ENCODE measurements around the gene CASR. TPM values are rescaled to one million over a fixed set of nuclear protein-coding genes. Genes with fewer than 3 reads are reported as not detected.

The CASR gene
- total RNA-seq, 2 experiments from 2014 or later, result not detected

DNA sequence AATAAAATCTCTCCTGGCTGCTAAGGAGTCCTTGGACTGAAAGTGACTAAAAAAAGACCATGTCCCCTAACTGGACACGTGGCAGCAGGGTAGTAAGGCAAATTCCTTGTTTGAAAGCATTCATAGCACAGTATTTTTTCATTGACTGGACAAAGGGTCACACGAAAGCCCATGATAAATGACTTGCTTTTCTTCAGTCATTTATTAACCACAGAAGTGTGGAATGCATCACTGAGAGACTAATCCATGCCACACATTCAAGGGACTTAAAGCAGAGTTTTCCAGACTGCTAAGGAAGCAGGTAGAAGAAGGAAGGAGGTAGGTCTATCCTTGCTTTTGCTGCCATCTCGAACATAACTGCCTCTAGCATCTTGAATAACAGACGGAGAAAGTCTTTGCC is 31.2 kb downstream of the CASR start:
- ChIA-PET POLR2A (no interaction called here), CTCF (interaction anchor here (0.7 kb wide), 1 partner anchor 709 kb away, joined by 3 read pairs; no protein-coding TSS in a partner anchor)

DNA sequence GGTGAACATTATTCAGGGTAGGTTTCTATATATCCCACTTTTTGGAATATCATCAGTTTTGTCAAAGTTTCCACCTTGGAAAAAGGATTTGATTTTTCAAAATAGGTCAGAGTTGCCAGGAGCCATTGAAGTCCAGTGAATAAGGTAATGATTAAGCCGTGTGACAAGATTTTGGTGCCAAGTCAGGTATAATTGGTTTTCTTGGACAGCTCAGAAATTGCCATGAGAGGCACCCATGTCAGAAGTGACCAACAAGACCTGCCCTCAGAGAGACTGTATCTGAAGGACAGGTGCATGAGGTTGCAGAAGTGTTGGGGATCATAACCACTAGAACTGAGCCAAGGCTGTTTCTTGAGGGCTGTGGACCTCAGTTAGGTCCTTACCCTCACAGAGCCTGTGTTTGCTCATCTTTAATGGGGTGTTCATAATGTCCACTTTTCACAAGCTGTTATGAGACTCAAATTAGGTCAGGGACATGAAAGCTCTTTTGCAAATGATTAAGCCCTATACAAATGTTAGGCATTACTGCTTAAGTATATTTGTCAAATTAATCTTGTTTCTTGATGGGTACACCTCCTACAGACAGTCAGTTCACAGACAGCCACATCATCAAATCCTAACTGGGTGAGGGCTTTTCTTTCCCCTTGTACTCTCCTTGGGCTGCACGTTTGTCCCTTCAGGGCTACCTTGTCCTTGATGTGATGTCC is 32.3 kb downstream of the CASR start:
- ChIA-PET POLR2A (no interaction called here), CTCF (no interaction called here)

DNA sequence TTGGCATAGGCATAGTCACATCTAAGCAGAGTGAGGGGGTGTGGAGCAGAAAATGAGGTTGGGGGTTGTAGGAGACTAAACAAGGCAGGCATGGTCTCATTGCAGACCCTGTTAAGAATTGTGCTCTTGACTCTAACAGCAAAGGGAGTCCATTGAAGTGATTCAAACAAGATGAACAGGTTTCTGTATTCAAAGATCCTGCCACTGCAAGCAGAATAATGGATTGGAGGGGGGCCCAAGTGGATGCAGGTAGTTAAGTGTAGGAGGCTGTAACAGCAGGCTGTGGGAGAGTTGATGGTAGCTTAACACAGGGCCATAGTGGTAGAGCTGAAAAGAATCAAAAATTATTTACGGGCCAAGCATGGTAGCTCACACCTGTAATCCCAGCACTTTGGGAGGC is 34.4 kb downstream of the CASR start:
- ChIA-PET POLR2A (no interaction called here), CTCF (no interaction called here)

DNA sequence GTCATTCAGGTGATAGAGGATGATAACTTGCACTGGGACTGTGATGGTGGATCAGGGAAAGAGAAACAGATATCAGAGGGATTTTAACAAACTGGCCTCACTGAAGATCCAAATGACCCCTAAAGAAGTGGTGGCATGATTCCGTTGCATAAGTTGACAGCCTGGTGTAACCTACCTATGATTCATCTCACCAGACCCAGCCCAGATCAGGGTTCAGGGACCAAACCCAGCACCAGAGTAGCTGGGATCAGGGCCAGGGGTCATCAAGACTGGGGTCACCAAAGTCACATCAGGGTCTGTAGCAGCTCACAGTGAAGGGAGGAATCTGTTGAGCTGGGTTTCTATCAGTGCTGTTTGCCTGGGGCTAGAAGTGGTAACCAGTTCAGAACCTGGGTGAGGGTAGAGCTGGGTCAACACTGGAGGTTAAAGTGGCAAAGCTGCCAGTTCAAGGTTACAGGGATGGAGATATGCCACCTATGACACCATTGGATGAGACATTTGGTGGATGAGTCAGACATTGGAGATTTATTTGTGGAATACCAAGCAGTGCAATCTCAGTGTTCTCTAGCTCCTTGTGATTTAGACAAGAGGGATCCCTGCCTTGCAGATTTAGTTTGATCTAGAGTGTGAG is 35.9 kb downstream of the CASR start:
- POLR2A ChIA-PET, result no interaction called here
- CTCF ChIA-PET, result no interaction called here

DNA sequence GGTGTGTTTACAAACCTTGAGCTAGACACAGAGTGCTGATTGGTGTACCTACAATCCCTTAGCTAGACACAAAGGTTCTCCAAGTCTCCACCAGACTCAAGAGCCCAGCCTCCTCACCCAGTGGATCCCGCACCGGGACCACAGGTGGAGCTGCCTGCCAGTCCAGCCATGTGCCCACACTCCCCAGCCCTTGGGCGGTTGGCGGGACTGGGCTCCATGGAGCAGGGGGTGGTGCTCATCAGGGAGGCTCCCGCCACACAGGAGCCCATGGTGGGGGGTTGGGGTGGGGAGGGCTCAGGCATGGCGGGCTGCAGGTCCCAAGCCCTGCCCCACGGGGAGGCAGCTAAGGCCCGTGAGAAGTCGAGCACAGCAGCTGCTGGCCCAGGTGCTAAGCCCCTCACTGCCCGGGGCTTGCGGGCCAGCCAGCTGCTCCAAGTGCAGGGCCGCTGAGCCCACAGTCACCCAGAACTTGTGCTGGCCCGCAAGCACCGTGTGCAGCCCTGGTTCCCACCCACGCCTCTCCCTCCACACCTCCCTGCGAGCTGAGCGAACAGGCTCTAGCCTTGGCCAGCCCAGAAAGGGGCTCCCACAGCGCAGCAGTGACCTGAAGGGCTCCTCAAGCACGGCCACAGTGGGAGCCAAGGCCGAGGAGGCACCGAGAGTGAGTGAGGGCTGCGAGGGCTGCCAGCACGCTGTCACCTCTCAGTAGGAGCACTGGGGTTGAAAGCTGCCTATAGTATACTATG is 43.7 kb downstream of the CASR start:
- ChIA-PET CTCF (no interaction called here), POLR2A (no interaction called here)

DNA sequence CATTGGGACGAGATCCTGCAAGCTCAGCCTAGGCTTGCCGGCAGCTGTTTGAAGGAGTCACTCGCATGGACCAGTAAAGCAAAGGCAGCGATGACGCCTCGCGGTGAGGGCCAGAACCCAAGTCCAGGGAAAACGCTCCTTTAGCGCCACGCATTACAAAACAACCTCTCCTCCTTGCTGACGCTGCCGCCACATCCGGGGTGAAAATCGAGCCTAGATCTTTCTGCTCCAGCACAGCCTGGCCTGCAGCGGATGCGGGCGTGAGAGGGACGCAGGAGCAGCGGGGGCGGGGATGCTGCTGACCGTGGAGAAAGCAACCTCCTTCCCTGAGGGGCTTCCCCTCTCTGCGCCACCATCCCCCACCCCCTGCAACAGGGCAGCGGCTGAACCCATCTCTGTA is 46.7 kb downstream of the CASR start:
- ChIA-PET CTCF (no interaction called here), POLR2A (no interaction called here)

DNA sequence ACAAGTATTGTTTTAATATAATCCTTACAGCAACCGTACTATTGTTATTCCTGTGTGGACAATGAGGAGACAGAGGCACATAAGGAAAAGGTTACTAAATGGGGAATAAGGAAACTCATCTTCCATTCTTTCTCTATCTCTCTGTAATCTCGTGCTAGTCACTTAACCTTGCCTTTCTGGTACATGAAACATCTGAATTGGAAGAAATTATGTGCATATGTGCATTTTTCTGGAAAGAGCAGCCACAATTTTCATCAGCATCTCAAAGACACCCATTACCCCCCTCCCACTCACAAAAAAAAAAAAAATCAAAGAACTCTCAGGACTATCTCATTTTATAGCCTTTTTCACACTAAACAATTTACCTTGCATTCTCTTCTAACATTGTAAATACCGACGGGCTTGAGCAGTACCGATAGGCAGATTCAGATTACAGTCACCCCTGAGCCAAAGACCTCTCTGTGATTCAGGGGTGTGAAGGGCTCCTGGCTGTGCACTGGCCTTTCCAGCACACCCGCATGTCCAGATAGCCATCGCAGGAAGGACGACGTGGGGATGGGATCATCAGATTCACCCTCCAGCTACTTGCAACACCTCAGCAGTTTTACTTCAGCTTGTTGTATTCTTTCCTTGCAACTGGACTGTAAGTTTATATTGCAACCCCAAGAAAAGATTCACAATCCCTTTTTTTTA is 48.1 kb downstream of the CASR start:
- POLR2A ChIA-PET, result no interaction called here
- CTCF ChIA-PET, result no interaction called here

DNA sequence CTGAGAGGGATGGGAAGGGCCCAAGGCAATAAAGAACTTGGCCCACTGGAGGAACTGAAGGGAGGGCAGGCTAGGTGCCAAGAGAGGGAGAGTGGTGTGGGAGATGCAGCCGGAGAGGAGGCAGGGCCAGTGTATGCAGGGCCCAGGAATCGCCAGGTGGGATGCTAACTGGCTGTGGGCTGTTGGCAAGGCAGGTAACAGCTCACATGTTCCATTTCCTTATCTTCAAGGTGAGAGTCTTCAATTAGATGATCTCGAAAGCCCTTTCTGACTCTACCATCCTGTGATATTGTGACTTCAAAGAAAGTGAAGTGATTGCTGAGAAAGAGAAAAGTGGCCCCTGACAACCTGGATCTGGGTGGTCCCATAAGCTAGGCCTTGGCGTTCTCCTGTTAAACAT is 49.0 kb downstream of the CASR start:
- ChIA-PET POLR2A (no interaction called here), CTCF (no interaction called here)

DNA sequence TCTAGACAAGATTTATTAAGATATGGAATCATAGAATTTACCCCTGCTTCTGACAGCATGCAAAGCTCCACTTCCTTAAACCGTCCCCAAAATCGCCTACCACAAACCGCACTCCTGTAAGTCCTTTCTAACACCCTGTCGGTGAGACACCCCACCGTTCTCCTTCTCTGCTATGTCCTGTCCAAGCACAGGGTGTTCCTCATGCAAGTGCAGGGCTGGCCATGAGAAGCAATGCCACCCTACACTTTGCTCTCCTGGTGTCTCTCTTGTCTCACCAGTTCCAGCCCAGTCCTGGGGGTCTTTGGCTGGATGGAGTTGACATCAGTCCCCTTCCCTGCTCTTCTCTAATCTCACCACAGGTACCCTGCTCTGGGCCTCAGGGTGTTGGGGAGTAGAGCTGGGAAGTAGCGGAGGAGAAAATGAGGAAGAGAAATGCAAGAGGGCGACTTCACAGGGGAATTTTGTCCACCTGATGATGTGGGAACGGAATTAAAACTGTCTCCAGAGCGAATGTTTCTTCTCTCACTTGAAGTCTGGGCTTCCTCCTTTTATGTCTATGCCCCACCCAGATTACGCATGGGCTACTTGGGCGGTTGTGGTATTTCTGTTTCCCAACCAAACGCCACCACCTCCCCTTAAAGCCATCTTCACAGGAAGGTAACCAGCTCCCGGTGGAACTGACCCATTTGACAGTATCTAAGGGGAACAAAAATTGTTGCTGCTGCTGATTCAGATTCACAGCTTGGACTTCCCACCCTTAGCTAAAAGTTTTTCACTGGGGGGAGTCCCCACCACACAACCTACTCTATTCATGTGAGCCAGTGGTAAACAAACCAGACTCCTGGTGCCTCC is 49.9 kb downstream of the CASR start:
- ChIA-PET POLR2A (no interaction called here), CTCF (no interaction called here)

DNA sequence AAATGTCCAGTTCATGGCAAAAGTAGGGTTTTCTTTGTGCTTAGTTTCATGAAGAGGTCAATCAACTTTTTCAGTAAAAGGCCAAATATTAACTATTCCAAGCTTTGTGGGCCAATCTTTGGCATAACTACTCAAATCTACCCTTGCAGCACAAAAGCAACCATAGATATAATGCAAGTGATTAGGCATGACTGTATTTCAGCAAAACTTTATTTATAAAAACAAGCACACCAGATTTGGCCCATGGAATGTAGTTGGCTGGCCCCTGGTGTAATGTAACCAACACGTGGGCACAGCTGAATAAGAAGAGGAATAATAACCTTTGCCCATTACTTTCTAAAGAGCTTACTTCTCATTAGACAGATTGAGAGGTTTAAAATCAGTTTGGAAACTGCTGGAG is 50.6 kb downstream of the CASR start:
- ChIA-PET POLR2A (no interaction called here), CTCF (no interaction called here)

DNA sequence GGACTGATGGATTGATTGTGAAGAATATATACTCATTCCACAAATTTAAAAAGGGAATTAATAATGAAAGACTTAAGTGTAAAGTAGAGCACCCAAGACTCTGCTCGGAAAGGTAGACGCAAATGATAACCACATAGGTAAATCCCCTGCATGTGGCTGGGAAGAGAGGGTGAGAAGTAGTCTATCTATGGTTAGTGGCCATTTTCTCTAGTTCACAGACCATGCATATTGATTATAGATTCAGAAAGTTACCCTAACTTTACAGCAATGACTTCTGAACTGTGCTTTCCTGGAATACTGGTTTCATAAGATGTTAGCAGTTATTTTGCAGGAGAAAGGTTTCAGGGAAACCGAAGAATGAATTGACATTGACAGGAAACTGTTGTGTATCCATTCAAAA is 51.7 kb downstream of the CASR start:
- ChIA-PET POLR2A (no interaction called here), CTCF (no interaction called here)

DNA sequence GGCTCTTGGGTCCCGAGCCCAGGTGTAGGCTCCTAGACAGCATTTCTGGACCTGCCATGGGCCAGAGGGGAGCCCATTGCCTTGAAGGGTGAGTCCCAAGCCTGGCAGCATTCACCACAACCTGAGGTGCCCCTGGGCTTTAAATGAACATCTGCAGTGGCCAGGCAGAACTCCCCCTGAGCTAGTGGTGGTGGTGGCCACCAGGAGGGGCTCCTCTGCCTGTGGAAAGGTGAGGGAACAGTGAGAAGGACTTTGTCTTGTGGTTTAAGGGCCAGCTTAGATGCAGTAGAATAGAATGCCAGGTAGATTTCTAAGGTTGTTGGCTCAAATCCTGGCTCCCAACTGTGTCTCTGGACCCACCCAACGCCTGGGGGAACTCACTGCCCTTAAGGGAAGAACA is 55.6 kb downstream of the CASR start:
- ChIA-PET CTCF (no interaction called here), POLR2A (no interaction called here)

DNA sequence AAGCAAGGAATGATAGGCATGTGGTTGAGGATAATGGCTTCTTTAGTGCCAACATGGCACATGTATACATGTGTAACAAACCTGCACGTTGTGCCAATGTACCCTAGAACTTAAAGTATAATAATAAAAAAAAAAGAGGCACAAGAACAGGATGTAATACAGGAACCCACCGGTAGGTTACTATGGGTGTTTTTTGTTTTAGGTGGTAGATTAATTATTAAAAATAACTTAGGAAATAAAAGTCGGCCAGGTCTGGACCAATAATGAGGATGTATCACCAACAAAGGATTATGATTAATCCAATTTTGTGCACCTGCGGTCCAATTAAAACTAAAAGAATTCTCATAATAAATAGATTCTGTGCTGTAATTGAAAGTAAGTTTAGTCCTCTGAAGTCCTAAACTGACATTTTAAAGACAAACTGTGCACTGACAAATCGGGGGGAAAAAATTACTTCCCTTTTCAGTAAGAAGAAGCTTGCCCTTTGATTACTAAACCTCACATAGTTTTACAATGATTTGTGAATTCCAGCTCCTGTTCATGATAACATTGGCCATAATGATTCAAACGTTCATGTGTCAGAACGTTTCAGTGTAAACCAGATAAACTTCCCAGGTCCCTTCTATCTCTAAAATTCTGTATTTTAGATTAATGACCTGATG is 62.2 kb downstream of the CASR start:
- ChIA-PET POLR2A (no interaction called here), CTCF (no interaction called here)

DNA sequence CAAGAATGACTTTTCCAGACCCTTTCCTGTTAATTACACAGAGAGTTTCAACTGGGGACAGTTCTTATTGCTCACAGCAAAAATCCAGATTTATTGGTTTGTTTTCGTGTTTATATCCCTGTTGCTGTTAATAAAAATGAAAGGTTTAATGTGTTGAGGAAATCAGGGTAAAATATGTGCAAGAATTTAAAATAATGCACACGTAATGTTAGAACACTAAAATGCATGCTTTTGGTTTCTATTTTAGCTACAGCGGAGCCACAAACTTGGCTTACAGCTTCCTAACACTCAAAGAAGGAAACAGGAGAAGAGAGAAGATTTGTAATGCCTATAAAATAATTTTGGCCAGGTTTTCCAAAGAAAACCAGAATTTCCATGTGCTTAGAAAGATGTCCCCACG is 62.7 kb downstream of the CASR start:
- POLR2A ChIA-PET, result no interaction called here
- CTCF ChIA-PET, result no interaction called here

DNA sequence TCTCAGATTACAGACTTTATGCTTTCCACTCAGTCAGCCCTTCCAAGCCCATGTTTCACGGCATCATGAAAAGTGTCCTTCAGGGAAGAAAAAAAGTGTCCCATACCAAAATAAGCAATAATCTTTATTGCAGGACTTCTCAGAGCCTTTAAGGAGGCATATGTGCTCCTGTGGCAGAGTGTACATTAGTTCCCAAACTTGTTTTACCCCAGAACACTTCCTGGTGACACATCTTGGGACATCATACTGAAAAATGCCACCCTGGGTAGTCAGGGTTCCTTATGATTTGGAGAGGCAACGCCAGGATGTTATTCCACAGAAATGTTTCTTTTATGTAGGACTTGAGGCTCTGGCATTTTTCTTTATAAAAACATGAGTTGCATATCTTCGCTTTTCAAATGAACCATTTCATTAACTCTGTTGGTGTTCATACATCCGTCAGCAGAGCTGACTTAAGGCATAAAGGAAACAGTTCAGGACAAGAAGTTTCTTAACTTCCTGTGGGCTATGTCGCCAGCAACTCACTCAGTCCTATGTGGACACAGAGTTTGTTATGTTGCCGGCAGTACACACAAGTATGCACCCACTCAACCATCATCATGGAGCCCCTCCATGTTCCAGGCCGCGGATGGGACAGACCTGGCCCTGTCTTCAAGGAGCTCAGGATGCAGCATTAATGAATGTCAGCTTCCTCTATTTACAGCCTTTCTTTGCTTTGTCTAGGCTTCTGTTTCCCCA is 63.8 kb downstream of the CASR start:
- CTCF ChIA-PET, result interaction anchor here (1.5 kb wide), 1 partner anchor 146 kb away, joined by 4 read pairs; no protein-coding TSS in a partner anchor
- POLR2A ChIA-PET, result no interaction called here

DNA sequence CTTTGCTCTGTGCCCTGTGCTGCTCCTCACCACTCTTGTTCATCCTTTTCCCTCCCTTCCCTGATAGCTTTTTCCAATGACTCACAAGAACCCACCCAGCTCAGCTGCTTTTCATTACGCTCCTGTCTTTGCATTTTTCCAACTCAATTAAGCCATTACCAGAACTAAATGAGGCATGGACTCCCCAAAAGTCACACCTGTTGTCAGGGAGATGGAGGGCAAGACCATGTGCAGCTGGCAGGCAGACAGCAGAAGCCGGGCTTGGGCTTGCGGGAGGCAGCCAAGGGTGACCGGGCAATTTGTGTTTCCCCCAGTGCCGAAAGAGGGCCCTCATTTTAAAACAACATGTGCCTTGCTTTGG is 64.3 kb downstream of the CASR start:
- ChIA-PET CTCF (interaction anchor here (1.5 kb wide), 1 partner anchor 146 kb away, joined by 4 read pairs; no protein-coding TSS in a partner anchor), POLR2A (no interaction called here)

DNA sequence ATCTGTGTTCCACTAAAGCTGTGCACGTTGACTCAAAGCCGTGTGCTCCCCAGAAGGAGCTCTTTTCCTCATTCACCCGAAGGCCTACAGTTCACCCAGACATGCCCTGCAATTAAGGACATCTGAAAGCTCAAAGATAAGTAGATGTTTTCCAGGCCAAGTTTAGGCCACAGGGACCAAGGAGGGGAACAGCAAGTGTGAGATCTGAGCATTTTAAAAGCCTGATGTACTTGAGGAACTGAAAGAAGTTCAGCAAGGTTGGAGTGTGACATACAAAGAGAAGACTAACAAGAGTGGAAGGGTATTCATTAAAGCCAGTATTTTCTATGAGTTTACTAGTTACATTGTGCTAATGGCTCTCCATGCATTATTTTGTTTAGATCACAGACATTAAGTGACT is 68.0 kb downstream of the CASR start:
- CTCF ChIA-PET, result no interaction called here
- POLR2A ChIA-PET, result no interaction called here

DNA sequence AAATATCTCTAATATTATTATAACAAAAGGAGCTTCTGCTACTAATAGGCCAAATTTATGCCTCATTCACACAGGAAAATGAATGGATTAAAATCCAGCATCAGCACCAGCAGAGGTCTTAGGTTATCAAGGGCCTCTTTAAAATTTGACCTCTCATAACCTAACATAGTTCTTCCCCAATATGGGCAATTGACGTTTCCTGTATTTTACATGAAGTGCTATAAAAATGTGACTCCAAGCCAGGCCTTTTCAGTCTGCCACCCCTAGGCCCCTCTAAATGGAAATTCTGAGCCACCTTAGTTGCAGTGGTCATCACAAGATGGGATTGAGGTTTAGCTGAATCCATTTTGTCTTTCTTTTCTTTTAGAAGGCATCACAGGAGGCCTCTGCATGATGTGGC is 70.1 kb downstream of the CASR start:
- POLR2A ChIA-PET, result no interaction called here
- CTCF ChIA-PET, result no interaction called here
